ENCODE results near the gene KLF7. TPM values are rescaled to one million over a fixed set of nuclear protein-coding genes. Genes with fewer than 3 reads are reported as not detected.

KLF7 gene
- total RNA-seq: 32.8 TPM

DNA sequence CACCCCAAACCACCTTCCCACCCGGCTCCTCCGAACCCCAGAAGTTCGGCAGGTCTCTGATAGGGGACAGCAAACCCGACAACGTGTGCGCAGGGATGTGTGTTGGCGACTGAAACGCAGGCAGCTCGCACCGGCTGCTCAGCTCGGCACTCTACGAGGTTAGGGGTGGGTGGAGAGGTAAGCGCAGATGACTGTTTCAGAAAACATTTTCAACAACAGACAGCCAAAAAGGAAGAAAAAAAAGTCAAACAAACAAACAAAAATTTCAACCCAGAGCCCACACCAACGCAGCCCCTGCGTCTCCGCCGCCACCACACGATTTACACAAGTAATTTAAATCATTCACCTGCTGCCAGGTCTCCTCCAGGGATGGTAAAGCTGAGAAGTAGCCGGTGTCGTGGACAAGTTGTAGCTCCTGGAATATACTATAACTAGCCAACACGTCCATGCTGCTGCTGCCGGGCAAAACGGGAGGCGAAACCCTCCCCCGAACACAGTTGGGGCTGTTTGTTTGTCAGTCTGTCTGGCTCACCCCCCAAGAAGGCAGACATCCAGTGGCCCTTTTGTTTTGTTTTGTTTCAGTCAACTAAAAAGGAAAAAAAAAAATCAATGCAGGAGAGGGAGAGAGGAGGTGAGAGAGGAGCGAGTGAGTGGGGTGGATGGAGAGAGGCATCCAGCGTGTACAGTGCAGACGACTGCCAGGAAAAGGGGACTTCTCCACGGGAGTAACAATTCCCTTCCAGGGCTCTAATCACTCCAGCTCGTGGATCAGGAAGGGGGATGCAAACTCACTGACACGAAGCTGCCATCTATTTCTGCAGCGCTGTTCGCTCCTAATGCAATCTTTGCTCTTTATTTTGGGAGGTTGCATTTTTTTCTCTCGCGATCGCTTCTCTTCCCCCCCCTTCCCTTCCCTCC, at the start of gene KLF7:
KLF7 (minus strand) TSS at position 828 of the 918 bp plus-strand sequence; CDS start at position 448, 380 bp downstream.
- DNase-seq (ENCODE audit: low spot score): peak; percentile 35

- no peak for DNase-seq (ENCODE audit: low spot score)
Measured at GRCh38 chr2:207215308-207215707, 49.6 kb upstream of the KLF7 start.

DNA sequence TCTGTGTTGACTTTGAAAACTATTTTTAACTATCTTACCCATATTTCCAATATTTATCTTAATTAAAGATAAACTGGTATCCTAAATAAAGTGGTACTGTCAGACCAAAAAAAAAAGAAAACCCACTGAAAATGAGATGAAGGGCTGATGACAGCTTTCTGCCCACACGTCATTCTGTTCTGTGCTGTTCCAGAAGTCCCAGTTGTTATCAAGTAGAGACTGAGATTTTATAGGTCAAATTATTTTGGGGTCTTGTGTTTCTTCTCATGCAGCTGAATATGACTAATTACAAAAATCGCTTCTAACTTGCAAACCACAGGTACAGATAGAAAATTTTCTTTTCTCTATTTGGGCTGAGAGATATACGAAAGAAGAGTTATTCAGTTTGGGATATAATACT, 48.7 kb upstream of the KLF7 start:
- no peak for DNase-seq (ENCODE audit: low spot score)

DNA sequence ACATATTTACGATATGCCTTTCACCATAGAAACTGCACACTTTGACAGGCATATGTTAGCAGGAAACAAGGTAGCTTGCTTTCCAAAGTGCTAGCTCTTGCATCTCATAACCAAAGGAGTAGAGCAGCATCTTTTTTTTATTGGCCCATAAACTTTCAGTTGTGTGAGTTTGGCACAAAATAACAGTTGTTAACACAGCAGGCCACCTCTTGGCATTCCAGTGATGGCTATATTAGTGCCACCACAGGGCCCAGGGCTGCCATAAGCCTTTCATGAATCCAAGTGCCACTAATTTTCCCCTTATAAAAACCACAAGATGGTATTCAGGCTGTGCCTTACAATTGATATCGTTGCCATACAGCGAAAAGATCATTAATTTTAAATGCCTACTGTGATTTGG, 40.3 kb upstream of the KLF7 start:
- no peak for DNase-seq (ENCODE audit: low spot score)

DNA sequence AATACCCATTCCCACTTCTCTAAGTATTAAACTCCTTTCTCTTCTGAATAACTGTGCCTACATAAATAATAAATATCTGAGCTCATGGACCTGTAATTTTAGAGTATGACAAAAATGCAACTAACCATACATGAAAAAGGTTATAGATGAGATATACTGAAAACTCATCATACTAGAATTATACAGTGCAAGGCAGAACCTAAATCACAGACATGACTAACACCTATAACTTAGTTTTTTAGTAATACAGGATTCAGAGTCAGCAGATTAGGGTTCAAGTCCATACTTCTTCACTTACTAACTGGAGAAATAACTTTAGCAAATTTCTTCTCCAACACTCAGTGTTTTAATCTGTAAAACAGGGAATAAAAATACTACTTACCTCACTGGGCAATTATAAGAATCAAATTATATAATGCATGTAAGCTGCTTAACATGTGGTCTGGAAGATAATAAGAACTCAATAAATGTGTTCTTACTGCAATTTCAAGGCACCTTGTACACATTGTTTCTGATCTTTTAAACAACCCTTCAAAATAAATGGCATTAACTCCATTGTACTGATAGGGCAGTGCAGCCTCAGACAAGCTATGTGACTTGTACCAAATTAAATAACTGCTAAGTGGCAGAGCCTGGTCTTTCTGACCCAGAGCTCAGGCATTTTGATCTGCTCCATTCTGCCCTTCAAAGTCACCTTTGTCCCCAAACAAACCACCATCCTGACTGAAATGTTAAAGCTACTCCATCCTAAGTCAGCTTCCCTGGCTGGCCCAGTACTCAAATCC, 39.6 kb upstream of the KLF7 start:
- no peak for DNase-seq (ENCODE audit: low spot score)

DNA sequence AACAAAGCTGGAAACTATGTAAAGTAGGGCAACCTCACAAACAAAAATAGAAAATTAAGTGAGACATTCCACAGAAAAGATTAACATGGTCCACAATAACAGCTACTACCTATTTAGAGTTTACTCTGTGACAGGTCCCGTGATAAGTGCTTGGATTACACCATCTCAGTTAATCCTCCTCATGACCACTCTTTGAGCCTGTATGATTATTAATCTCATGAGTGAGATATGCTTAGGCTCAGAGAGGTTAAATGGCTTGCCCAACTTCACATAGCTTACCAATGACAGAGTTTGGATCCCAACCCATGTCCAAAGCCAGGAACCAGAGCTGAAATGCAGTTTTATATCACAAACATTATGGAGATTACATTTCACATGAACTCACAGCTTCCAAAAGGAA, 37.3 kb upstream of the KLF7 start:
- DNase-seq (ENCODE audit: low spot score): no peak

DNA sequence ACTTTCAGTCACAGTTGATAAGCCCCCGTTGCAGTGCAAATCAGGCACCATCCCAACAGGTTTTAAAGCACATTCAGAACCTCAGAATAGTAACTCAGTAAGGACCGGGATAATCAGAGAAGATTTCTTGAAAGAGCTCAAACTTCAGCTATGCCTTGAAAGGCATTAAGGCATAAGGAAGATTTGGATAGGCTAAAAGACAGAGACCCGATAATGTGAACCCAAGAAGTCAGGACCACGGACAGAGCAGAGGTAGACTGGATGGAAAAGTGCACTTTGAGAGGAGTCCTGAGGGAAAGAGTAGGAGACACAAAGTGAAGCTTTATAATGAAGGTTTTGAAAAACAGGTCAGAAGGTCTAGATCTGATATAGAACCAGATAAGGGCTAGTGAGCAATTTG, 36.9 kb upstream of the KLF7 start:
- peak; percentile 23 for DNase-seq (ENCODE audit: low spot score)

GRCh38 chr2:207201416-207201815, 35.7 kb upstream of the KLF7 start:
- no peak for DNase-seq (ENCODE audit: low spot score)

GRCh38 chr2:207200136-207200535, 34.4 kb upstream of the KLF7 start:
- no peak for DNase-seq (ENCODE audit: low spot score)

GRCh38 chr2:207194028-207194427, 28.3 kb upstream of the KLF7 start:
- DNase-seq (ENCODE audit: low spot score): no peak

DNA sequence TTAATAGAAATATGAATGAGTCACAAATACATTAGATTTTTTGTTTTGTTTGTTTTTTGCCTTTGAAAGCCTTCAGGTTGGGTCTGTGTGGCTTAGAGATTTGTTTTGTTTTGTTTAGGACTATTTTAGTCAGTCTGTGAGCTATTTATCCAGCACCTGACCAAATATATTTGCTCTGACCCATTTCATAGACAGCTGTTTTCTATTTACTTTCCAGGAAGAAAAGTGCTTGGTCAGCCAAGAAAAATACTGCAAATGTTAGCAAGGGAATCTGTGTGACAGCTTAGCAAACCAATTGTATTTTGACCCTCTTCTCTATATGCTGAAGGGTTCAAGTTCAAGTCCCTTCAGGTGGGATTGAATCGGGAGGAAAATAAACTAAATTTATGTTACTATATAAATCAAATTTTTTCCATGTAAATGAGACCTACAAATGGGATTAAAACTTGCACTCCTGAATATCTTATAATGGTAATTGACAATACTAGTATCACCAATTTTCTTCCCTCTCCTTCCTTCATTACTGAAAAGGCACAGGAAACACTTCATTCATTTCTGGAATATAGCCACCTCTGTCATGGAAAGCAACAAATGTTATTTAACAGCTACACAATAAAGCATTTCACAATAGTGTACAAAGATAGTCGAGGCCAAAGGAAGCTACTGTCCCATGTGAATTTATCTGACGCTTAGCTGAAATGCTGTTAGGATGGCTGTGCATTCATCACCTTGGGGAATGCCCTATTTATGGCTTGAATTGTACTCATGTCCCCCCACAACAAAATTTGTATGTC, 23.1 kb upstream of the KLF7 start:
- no peak for DNase-seq (ENCODE audit: low spot score)

- no peak for DNase-seq (ENCODE audit: low spot score)
Measured at GRCh38 chr2:207185372-207185771, 19.6 kb upstream of the KLF7 start.

- DNase-seq (ENCODE audit: low spot score): no peak
Measured at GRCh38 chr2:207184768-207185167, 19.0 kb upstream of the KLF7 start.

DNA sequence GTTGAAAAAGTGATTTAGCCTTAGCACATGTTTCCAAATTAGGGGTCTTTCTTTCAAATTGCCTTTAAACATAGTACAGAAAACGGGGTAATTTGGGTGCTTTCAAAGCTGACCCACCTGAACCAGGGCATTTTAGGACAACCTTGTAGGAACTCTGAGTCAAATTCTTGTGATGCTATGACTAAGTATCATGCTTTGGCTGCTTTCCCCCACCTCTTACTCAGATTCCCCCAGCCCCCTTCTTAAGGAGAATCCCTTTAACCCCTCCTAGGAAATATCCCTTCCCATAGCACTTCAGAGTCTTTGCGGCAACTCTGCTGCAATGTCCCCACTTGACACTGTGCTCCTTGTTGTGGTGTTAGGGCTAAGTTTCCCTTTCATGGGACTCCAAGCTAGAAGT, 18.6 kb upstream of the KLF7 start:
- no peak for DNase-seq (ENCODE audit: low spot score)

- DNase-seq (ENCODE audit: low spot score): no peak
Measured at GRCh38 chr2:207183506-207183905, 17.8 kb upstream of the KLF7 start.

DNA sequence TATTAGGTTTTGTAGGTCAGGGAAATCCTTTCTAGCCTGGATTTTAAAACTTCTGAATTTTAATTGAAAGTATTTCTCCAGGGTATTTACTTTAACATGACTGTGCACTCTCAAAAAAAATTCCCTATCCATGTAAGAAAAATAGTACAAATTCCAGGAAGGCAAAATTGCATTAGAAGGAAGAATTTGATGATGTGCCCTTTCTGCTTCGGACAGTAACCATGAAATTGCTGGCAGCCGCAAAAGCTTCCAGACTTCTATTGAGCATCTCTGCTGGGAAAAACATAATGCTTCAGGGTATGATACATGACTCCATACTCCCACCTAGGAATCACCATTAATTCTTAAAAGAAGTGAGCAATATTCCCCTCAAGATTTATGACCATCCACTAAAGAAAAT, 17.2 kb upstream of the KLF7 start:
- DNase-seq (ENCODE audit: low spot score): no peak

DNA sequence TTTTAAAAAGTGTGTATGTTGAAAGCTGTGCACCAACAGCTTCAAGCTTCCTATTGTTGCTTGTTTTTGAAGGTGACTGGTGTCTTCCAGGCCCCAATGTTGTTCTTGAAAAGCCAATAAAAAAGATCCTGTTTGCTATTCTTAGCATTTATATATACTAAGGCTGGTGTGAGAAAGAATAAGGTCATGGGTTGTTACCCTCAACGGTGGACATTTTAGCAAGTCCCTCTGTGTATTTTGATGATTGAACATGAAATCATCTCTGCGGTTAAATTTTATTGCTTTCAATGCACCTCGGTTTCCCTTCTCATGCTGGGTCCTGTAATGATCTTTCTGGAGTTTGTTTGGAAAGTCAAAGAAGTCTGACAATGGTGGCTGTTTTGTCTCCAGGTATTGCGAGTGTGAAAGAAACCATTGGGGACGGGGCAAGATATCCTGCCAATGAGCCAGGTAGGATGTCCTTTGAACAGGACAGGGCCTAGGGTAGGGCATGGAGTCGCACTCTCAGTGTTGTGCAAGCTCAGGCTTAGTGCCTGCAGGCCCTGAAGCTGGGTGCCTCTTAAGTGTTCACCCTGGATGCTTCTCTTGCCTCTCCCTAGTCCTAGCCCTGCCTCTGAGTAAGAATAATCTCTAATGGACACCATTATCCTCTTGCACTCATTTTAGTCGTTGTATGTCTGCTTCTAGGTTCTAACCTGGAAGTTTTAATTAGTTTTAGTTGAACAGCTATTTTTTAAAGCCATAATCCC, 16.0 kb upstream of the KLF7 start:
- DNase-seq (ENCODE audit: low spot score): no peak

GRCh38 chr2:207180741-207181140, 15.0 kb upstream of the KLF7 start:
- no peak for DNase-seq (ENCODE audit: low spot score)

DNA sequence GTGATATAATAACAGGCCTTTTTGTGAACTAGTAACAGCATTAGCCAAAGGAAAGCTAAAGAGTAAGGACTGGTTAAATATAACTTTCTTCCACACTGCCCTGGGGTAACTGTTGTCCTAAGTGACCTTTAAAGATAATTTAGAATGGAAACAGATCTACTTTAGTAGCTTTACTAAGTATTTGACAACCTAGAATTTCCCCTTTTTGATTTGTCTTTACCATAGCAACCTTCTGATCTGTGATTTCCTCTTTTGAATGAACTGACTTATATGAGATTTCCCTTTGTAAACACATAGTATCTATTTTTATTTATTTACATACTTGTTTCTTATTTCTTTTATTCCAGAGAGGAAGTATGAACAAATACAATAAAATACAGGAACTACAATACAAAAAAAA, 10.5 kb upstream of the KLF7 start:
- no peak for DNase-seq (ENCODE audit: low spot score)

DNA sequence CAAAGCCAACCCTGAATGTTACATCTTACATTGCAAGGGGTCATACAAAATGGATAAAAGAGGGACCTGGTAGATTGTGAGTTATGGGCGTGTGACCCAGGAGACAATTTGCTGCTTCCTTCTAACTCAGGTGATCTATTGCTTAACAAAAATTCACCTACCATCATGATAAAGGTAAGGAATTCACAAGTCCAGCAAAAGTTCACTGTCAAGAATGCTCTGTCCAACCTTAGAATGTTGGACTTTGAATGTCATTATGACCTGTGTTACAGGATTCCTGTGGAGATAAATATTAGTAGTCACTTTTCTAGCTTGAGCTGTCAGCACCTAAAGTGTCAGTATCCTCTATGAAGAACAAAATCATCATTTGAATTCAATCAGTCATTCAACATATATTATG, 7.9 kb upstream of the KLF7 start:
- no peak for DNase-seq (ENCODE audit: low spot score)
